AG08396 (cell line): ENCODE results near the gene TRIM7.
"Not testable (repeated sequence)": the region's sequence is repeated elsewhere in the genome, so short reads cannot be mapped to it uniquely, and the experiment has no call there.

Source experiments
- DNase-seq: peaks from one replicate; pipeline ENCODE4 v3.0.0; 2012; ENCODE audit warnings: low spot score, mixed read lengths

Gene TRIM7

GRCh38 chr5:181149806-181150733 lies 54.9 kb downstream of the TRIM7 start:
- DNase-seq, result no peak

DNA sequence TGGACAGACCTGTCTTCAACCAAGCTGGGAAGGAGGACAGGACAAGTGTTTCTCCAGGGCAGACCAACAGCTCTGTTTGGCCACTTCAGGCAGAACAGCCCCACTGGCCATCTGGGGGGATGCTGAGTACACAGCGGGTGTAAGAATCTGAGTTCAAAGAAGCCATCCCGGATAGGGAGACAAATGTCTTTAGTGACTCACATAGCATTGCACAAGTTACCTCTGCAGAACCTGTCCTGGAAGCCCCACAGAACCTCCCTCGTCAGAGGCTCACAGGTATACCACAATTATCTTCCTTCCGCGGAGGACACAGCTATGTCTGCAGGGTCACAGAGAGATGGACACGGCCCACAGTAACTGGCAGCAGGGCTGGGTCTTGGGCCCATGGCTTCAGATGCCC lies 55.6 kb downstream of the TRIM7 start:
- no peak for DNase-seq

GRCh38 chr5:181146927-181147636 lies 57.9 kb downstream of the TRIM7 start, which contains the start of gene OR2V2:
Gene OR2V2 (plus strand): TSS chr5:181147586. CDS start chr5:181154943, 7,357 bp downstream.
- DNase-seq, result not testable (repeated sequence)

DNA sequence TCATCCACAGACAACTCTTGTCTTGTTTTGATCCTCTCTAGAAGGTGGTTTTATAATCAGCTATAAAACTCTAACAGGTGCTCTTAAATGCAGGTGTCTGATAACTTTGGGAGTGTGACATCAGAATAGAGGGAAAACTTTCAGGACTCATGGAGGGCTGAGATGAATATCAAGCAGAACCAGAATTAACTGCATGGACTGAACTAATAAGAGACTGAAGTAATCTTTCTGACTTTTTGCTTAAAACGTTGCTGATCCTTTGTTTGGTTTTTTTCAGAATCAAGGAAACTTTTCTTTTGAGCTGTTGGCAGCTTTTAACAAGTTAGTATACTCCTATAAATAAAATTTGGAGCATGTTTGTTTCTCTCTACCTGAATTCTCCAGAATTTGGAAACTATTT lies 59.9 kb downstream of the TRIM7 start:
- DNase-seq, result no peak
